NOMO-1 treated with dmso at 0.1 percent for 144 hours (cell line): ENCODE results near the gene FANCC.

ENCODE experiments used
- DNase-seq: peaks from one replicate; lab custom pipeline; 2025; ENCODE audit not compliant: unreplicated experiment; lab: John Stamatoyannopoulos, UW

FANCC gene

GRCh38 chr9:95076696-95077052, 240.8 kb downstream of the FANCC start:
- DNase-seq: no peak

- DNase-seq: no peak
These were observed 241.8 kb downstream of the FANCC start for GRCh38 chr9:95075700-95076099.

- no peak for DNase-seq
These were observed 242.9 kb downstream of the FANCC start for GRCh38 chr9:95074632-95075031.

- DNase-seq: no peak
These were observed 243.6 kb downstream of the FANCC start for GRCh38 chr9:95073918-95074317.

- no peak for DNase-seq
These were observed 244.4 kb downstream of the FANCC start for GRCh38 chr9:95073042-95073607.

- no peak for DNase-seq
These were observed 245.6 kb downstream of the FANCC start for GRCh38 chr9:95071925-95072324.

- no peak for DNase-seq
These were observed 246.1 kb downstream of the FANCC start for GRCh38 chr9:95071450-95071849.

- DNase-seq: no peak
These were observed 246.9 kb downstream of the FANCC start for GRCh38 chr9:95070549-95071021.

- no peak for DNase-seq
These were observed 249.6 kb downstream of the FANCC start for GRCh38 chr9:95067897-95068296.

GRCh38 chr9:95067057-95067456, 250.5 kb downstream of the FANCC start:
- DNase-seq: no peak

GRCh38 chr9:95065224-95065623, 252.3 kb downstream of the FANCC start:
- no peak for DNase-seq

GRCh38 chr9:95063300-95063699, 254.2 kb downstream of the FANCC start:
- DNase-seq: no peak

- DNase-seq: no peak
These were observed 254.9 kb downstream of the FANCC start for GRCh38 chr9:95062596-95063065.

GRCh38 chr9:95061916-95062595, 255.5 kb downstream of the FANCC start:
- no peak for DNase-seq

- DNase-seq: no peak
These were observed 256.6 kb downstream of the FANCC start for GRCh38 chr9:95060916-95061315.

GRCh38 chr9:95060234-95060633, 257.3 kb downstream of the FANCC start:
- no peak for DNase-seq

- no peak for DNase-seq
These were observed 258.6 kb downstream of the FANCC start for GRCh38 chr9:95058795-95059386.

- no peak for DNase-seq
These were observed 259.3 kb downstream of the FANCC start for GRCh38 chr9:95058121-95058785.

- DNase-seq: no peak
These were observed 260.4 kb downstream of the FANCC start for GRCh38 chr9:95057101-95057500.

- no peak for DNase-seq
These were observed 261.5 kb downstream of the FANCC start for GRCh38 chr9:95055851-95056551.

GRCh38 chr9:95055334-95055850, 262.1 kb downstream of the FANCC start:
- no peak for DNase-seq
